K562 treated with DMSO at 1 percent for 4 hours (cell line): ENCODE results near the gene STMP1. TPM values are rescaled to one million over a fixed set of nuclear protein-coding genes. Genes with fewer than 3 reads are reported as not detected.

Experiments used
- total RNA-seq: library from RNA; unstranded; fragments of 300-600 nt; gene quantifications from 2 replicates; pipeline ENCODE4 v1.2.3, GENCODE V29; 2022; ENCODE audit not compliant: insufficient read depth

STMP1 gene
- total RNA-seq: 31.1 and 33.6 TPM in 2 replicates

GRCh38 chr7:135662373-135663114, at the start of gene STMP1:
TSS of gene STMP1 (plus strand) at chr7:135662514.

Other genes starting within 250 kb of the STMP1 start
- 11.6 and 16.8 TPM in 2 replicates for gene CNOT4, start 152.4 kb upstream of the STMP1 start, total RNA-seq
- 69.7 and 87.4 TPM in 2 replicates for gene NUP205, start 104.6 kb upstream of the STMP1 start, total RNA-seq
- gene SLC13A4, start 65.7 kb downstream of the STMP1 start, total RNA-seq: 0.75 TPM in 1 of 2 replicates, not detected in the other
- not detected in 2 replicates for gene FAM180A, start 86.3 kb downstream of the STMP1 start, total RNA-seq